Suprapubic skin (tissue), 4 donors: ENCODE measurements around the gene INIP. TPM values are rescaled to one million over a fixed set of nuclear protein-coding genes. Genes with fewer than 3 reads are reported as not detected.
"Not testable (repeated sequence)": the region's sequence is repeated elsewhere in the genome, so short reads cannot be mapped to it uniquely, and the experiment has no call there.

Experiments used
- DNase-seq, 2 donors: peaks; one replicate each; pipeline ENCODE4 v3.0.0-alpha.2; 2019; ENCODE audit warnings: low spot score in 2 of 2
- H3K27ac ChIP-seq: fragments of 200-600 bp; sonication (generic); one replicate; pipeline ENCODE4 v1.5.1; 2019
- H3K27me3 ChIP-seq: fragments of 200-600 bp; sonication (generic); one replicate; pipeline ENCODE4 v1.5.1; 2019
- H3K36me3 ChIP-seq: fragments of 200-600 bp; sonication (generic); one replicate; pipeline ENCODE4 v1.5.1; 2019
- H3K4me1 ChIP-seq: fragments of 200-600 bp; sonication (generic); one replicate; pipeline ENCODE4 v1.5.1; 2019
- H3K4me3 ChIP-seq: fragments of 200-600 bp; sonication (generic); one replicate; pipeline ENCODE4 v1.5.1; 2019; ENCODE audit warnings: mild to moderate bottlenecking
- H3K9me3 ChIP-seq: fragments of 200-600 bp; sonication (generic); one replicate; pipeline ENCODE4 v1.5.1; 2019
- EP300 ChIP-seq: sonication (generic); formaldehyde crosslinking; IDR thresholded peaks from one replicate; pipeline ENCODE4 v1.6.1; 2017; ENCODE audit warnings: antibody characterized with exemption
- POLR2A ChIP-seq, 2 donors: fragments of 450-650 bp; IDR thresholded peaks; one replicate each; pipeline ENCODE4 v1.6.1; 2017; ENCODE audit warnings: antibody characterized with exemption in 2 of 2, mild to moderate bottlenecking in 2 of 2, moderate library complexity in 2 of 2
- POLR2AphosphoS5 ChIP-seq, 3 donors: sonication (generic); formaldehyde crosslinking; IDR thresholded peaks; one replicate each; pipeline ENCODE4 v1.6.1; 2017; ENCODE audit warnings: antibody characterized with exemption in 3 of 3
- WGBS: methylation state at CpG from one replicate; pipeline ENCODE4 v1.1.5; 2018; 5-methylcytosine and 5-hydroxymethylcytosine counted together
- total RNA-seq, 4 donors: library from RNA; depleted of rRNA; stranded (reverse); fragments of >200 nt; gene quantifications; one replicate each; pipeline ENCODE4 v1.1.0, GENCODE V29; 2016
- TF ChIP-seq, protein P1 (sequence below), 2 donors: fragments of 200-600 bp in 1 of 2; fragments of 450-650 bp in 1 of 2; sonication (generic) in 1 of 2; IDR thresholded peaks; one replicate each; pipeline ENCODE4 v1.5.1; 2016 to 2019; ENCODE audit warnings: antibody characterized with exemption in 2 of 2, mild to moderate bottlenecking in 1 of 2, moderate library complexity in 1 of 2

The INIP gene
- total RNA-seq, 4 donors from 2014 or later, result 9.0 to 14.9 (median 14.2) TPM

DNA sequence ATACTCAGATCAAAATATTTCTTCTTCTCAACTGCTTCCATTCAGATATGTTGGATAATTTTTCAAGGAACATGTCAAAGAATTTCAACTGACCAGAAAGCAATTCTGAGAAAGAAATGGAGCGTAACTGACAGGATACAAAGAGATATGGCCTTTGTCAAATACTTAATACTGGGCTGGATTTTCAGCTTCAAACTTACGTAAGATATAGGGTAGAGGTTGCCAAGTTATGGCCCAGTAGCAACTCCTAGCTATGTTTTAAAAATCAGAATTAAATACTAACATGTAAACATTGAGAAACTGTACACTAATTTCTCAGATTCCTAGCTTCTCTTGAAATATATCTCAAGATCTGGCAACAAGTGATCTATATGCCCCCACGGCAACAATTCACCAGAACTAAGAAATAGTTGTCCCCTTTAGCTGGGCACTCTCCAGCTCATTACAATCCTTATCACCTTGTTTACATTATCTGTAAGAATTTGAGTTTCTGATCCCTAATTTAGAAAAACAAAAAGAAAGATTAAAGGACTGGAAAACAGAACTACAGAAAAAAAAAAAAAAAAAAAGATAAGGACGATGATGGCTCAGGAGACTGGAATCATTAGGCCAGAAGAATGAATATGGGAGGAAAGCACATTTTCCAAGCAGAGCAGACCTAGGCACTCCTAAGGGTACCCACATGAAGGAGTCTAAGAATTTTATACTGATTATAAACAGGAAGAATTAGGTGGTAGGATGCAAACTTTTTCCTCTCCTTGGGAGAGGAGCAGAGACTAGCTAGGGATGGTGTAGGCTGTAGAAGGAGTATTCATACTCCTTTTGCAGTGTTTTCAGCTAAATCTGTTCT is 23.0 kb downstream of the INIP start:
- Histone ChIP-seq H3K4me1 (no peaks in the 10 kb centered on the region), H3K4me3 (no peak overlapping the region), H3K36me3 (peaks cover 52% of the 10 kb centered on the region), H3K9me3 (no peaks in the 10 kb centered on the region), H3K27ac (no peak overlapping the region), H3K27me3 (no peaks in the 10 kb centered on the region)
- TF ChIP-seq POLR2A (IDR thresholded peaks at IDR 0.05), result no peak
- TF ChIP-seq EP300, result no peak
- TF ChIP-seq, protein P1, sequence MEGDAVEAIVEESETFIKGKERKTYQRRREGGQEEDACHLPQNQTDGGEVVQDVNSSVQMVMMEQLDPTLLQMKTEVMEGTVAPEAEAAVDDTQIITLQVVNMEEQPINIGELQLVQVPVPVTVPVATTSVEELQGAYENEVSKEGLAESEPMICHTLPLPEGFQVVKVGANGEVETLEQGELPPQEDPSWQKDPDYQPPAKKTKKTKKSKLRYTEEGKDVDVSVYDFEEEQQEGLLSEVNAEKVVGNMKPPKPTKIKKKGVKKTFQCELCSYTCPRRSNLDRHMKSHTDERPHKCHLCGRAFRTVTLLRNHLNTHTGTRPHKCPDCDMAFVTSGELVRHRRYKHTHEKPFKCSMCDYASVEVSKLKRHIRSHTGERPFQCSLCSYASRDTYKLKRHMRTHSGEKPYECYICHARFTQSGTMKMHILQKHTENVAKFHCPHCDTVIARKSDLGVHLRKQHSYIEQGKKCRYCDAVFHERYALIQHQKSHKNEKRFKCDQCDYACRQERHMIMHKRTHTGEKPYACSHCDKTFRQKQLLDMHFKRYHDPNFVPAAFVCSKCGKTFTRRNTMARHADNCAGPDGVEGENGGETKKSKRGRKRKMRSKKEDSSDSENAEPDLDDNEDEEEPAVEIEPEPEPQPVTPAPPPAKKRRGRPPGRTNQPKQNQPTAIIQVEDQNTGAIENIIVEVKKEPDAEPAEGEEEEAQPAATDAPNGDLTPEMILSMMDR (IDR thresholded peaks at IDR 0.05), result no peak
- no peak for TF ChIP-seq POLR2AphosphoS5 (IDR thresholded peaks at IDR 0.05)
- 92% methylated on average over 4 of the region's 4 CpGs for WGBS
- DNase-seq, result no peak

DNA sequence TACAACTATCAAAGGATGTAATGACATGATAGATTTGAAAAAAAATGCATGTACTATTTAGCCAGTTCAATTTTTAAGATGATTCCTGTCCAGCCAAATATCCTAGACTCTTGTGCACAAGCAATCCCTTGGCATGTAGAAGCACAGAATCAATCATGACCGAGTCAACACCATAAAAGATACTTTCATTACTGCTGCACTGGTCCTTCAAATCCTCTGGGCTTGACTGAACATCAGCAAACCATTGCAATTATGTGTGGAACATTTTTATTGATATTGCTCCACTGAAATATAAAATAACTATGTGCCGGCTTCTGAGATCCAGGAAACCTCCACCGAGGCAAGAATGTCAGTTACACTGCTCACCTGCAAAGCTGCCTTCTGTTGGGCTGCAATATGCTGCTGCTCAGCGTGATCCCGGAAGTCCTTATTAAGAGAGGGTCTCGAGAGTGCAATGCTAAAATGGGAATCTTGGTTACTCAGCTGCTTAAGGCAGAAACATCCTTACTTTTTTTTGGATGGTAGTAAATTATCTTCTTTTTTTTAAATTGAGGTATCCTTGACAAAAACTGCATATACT is 28.7 kb downstream of the INIP start:
- H3K4me1 ChIP-seq, result no peaks in the 10 kb centered on the region
- H3K36me3 ChIP-seq, result peaks cover 82% of the 10 kb centered on the region
- no peaks in the 10 kb centered on the region for H3K9me3 ChIP-seq
- no peaks in the 10 kb centered on the region for H3K27me3 ChIP-seq
- no peak for TF ChIP-seq POLR2AphosphoS5 (IDR thresholded peaks at IDR 0.05)
- no peak for TF ChIP-seq EP300
- no peak for TF ChIP-seq POLR2A (IDR thresholded peaks at IDR 0.05)
- TF ChIP-seq, protein P1 (IDR thresholded peaks at IDR 0.05), result no peak
- H3K27ac ChIP-seq, result no peak overlapping the region
- no peak for DNase-seq
- H3K4me3 ChIP-seq, result no peak overlapping the region
- WGBS, result 89% methylated on average over 6 of the region's 6 CpGs

DNA sequence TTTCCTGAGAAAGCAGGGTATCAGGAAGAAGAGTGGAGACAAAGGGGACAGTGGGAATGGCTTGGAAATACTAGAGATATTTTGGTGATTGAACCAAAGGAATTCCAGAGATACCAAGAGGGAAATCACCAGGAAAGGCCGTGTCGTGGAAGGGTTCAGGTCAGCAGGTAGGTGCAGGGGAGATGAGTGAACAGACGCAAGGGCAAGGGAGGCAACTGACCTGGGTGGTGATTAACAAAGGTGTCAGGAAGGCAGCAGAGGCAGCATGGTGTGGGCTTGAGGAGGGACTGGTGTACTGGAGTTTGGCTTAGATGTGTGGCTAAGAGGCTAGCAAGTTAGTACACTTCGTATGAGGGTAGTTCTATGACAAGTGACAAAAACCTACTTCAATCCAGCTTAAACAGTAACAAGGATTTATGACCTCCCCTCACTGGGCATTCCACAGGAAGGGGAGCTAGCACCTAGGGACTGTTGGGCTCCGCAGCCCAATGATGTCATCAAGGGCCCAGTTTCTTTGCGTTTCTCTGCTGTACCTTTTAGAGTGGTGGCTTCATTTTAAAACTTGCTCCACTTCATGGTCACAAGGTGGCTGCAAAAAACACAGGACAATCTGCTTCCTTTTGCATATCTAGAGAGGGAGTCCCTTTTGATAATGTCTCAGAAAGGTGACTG is 37.0 kb downstream of the INIP start:
- Histone ChIP-seq H3K9me3 (peaks cover 8% of the 10 kb centered on the region), H3K4me3 (no peak overlapping the region), H3K27me3 (no peaks in the 10 kb centered on the region), H3K27ac (no peak overlapping the region), H3K36me3 (peaks cover 7% of the 10 kb centered on the region), H3K4me1 (no peaks in the 10 kb centered on the region)
- DNase-seq, result no peak
- no peak for TF ChIP-seq POLR2AphosphoS5 (IDR thresholded peaks at IDR 0.05)
- TF ChIP-seq POLR2A (IDR thresholded peaks at IDR 0.05), result no peak
- TF ChIP-seq, protein P1 (IDR thresholded peaks at IDR 0.05), result no peak
- no peak for TF ChIP-seq EP300
- WGBS, result 76% methylated on average over 6 of the region's 6 CpGs

DNA sequence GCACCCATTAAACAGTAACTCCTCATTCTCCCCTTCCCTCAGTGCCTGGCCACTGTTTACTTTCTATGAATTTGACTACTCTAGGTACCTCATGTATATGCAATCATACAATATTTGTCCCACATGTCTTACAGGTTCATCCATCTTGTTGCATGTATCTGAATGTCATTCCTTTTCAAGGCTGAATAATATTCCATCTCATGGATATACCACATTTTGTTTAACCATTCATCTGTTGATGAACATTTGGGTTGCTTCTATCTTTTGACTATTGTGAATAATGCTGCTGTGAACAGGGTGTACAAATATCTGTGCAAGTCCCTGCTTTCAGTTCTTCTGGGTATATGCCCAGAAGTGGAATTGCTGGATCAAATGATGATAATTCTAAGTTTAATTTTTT is 40.9 kb downstream of the INIP start:
- no peaks in the 10 kb centered on the region for H3K36me3 ChIP-seq
- peaks cover 8% of the 10 kb centered on the region for H3K9me3 ChIP-seq
- no peak for TF ChIP-seq EP300
- no peak for TF ChIP-seq POLR2AphosphoS5 (IDR thresholded peaks at IDR 0.05)
- TF ChIP-seq POLR2A (IDR thresholded peaks at IDR 0.05), result no peak
- TF ChIP-seq, protein P1 (IDR thresholded peaks at IDR 0.05), result no peak
- no peak overlapping the region for H3K27ac ChIP-seq
- no peaks in the 10 kb centered on the region for H3K4me1 ChIP-seq
- H3K27me3 ChIP-seq, result no peaks in the 10 kb centered on the region
- no peak overlapping the region for H3K4me3 ChIP-seq
- DNase-seq, result no peak

DNA sequence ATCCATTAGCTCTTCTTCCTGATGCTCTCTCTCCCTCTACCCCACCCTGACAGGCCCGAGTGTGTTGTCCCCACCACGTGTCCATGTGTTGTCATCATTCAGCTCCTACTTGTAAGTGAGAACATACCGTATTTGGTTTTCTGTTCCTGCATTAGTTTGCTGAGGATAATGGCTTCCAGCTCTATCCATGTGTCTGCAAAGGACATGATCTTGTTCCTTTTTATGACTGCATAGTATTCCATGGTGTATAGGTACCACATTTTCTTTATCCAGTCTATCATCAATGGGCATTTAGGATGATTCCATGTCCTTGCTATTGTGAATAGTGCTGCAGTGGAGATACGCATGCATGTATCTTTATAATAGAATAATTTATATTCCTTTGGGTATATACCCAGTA is 44.7 kb downstream of the INIP start:
- H3K9me3 ChIP-seq, DNase-seq: not testable (repeated sequence)
- 93% methylated on average over 4 of the region's 4 CpGs for WGBS

More for the DNA sequence above, 44.7 kb downstream of the INIP start:
- not testable (repeated sequence) for H3K4me1 ChIP-seq, H3K4me3 ChIP-seq, H3K27ac ChIP-seq, H3K36me3 ChIP-seq, H3K27me3 ChIP-seq
